Upper lobe of left lung (tissue), 6 donors: ENCODE results near the gene FPGS. TPM values are rescaled to one million over a fixed set of nuclear protein-coding genes. Genes with fewer than 3 reads are reported as not detected.

Experiments
- ATAC-seq, 2 donors: fragments of 200-7000 bp; cut with Tn5 transposase; one replicate each; pipeline ENCODE4 v1.9.1; 2022; ENCODE audit warnings: mild to moderate bottlenecking in 2 of 2, moderate library complexity in 2 of 2; ENCODE audit not compliant: low FRiP score in 2 of 2
- DNase-seq, 2 donors: peaks; one replicate each; pipeline ENCODE4 v3.0.0-alpha.2; 2019 to 2020
- H3K27ac ChIP-seq, 4 donors: fragments of 200-600 bp; sonication (generic); one replicate each; pipeline ENCODE4 v1.5.1; 2016 to 2019
- H3K27me3 ChIP-seq, 4 donors: fragments of 200-600 bp; sonication (generic); one replicate each; pipeline ENCODE4 v1.5.1; 2017 to 2019
- H3K36me3 ChIP-seq, 4 donors: fragments of 200-600 bp; sonication (generic); one replicate each; pipeline ENCODE4 v1.5.1; 2016 to 2019
- H3K4me1 ChIP-seq, 4 donors: fragments of 200-600 bp; sonication (generic); one replicate each; pipeline ENCODE4 v1.5.1; 2018 to 2019
- H3K4me3 ChIP-seq, 4 donors: fragments of 200-600 bp; sonication (generic); one replicate each; pipeline ENCODE4 v1.5.1; 2017 to 2019; ENCODE audit warnings: mild to moderate bottlenecking in 2 of 4, moderate library complexity in 1 of 4
- H3K9me3 ChIP-seq, 4 donors: fragments of 200-600 bp; sonication (generic); one replicate each; pipeline ENCODE4 v1.5.1; 2018 to 2019
- CTCF ChIP-seq, 6 experiments: fragments of 450-650 bp in 4 of 6; fragments of 200-600 bp in 2 of 6; sonication (generic) in 2 of 6; IDR thresholded peaks; one replicate each; pipeline ENCODE4 v1.5.1; 2016 to 2019; ENCODE audit warnings: antibody characterized with exemption in 6 of 6
- EP300 ChIP-seq, 4 donors: sonication (generic); formaldehyde crosslinking; IDR thresholded peaks; one replicate each; pipeline ENCODE4 v1.5.1; 2017; ENCODE audit warnings: antibody characterized with exemption in 4 of 4, control low read depth in 2 of 4
- POLR2A ChIP-seq, 4 donors: fragments of 450-650 bp; IDR thresholded peaks; one replicate each; pipeline ENCODE4 v1.5.1; 2016 to 2017; ENCODE audit warnings: antibody characterized with exemption in 4 of 4, mild to moderate bottlenecking in 2 of 4
- POLR2AphosphoS5 ChIP-seq, 2 donors: sonication (generic); formaldehyde crosslinking; IDR thresholded peaks; one replicate each; pipeline ENCODE4 v1.5.1; 2017; ENCODE audit warnings: antibody characterized with exemption in 2 of 2
- WGBS, 2 donors: methylation state at CpG; one replicate each; pipeline ENCODE4 v1.1.5; 2017 to 2018; 5-methylcytosine and 5-hydroxymethylcytosine counted together
- total RNA-seq, 6 donors: library from RNA; depleted of rRNA in 4 of 6; stranded (reverse); fragments of >200 nt in 4 of 6; gene quantifications; one replicate each; pipeline versions ENCODE4 v1.1.0 to v1.2.1, GENCODE V29; 2016 to 2021
- donor health status: DM: no; HTN: no; CAD: no; lungs with moderate emphysema.
- donor health status: DM: no; HTN: yes; CAD: no; lungs with severe emphysema.

Gene FPGS
- 100 to 1,000 TPM in 2 of 6 donors, 10 to 100 TPM in 4; 85.1 to 337 (median 95.5) TPM for total RNA-seq

- peaks cover 8 to 37% (median 17%) of the 10 kb centered on the region in 4 donors for H3K36me3 ChIP-seq
- TF ChIP-seq CTCF (IDR thresholded peaks at IDR 0.05) (no peak), EP300 (IDR thresholded peaks at IDR 0.05) (no peak), POLR2A (IDR thresholded peaks at IDR 0.05) (peak in 3 of 4 donors; percentile 7 to 85 (median 73)), POLR2AphosphoS5 (IDR thresholded peaks at IDR 0.05) (peak; percentile 67 to 76)
- H3K9me3 ChIP-seq: no peaks in the 10 kb centered on the region
- DNase-seq: peak; percentile 93 to 96
- 0% methylated on average over 4 to 34 of the region's 83 CpGs for WGBS, 2 donors
- H3K4me1 ChIP-seq: peaks cover 28 to 39% (median 31%) of the 10 kb centered on the region in 4 donors
- peak within 1 kb of the TSS; percentile 94 to 96 (median 95) for H3K27ac ChIP-seq
- ATAC-seq: peak; percentile 93 to 95
- H3K4me3 ChIP-seq: peak within 1 kb of the TSS; percentile 42 to 91 (median 80)
- H3K27me3 ChIP-seq: no peaks in the 10 kb centered on the region
These were observed at the start of gene FPGS for GRCh38 chr9:127802576-127803443. Gene FPGS, plus strand, starts transcription at chr9:127802882. Its CDS starts 43 bp downstream, at chr9:127802925.

GRCh38 chr9:127753148-127753547, 49.5 kb upstream of the FPGS start:
- peaks cover 0 to 16% (median 4%) of the 10 kb centered on the region in 4 donors for H3K27me3 ChIP-seq
- ATAC-seq (no peak), DNase-seq (no peak)
- no peaks in the 10 kb centered on the region for H3K9me3 ChIP-seq
- 76 to 84% methylated on average over 7 to 8 of the region's 8 CpGs for WGBS, 2 donors
- H3K27ac ChIP-seq: peak overlapping the region in 2 of 4 donors; percentile 87 to 89
- peaks cover 0 to 62% (median 40%) of the 10 kb centered on the region in 4 donors for H3K36me3 ChIP-seq
- no peak overlapping the region for H3K4me3 ChIP-seq
- TF ChIP-seq CTCF (IDR thresholded peaks at IDR 0.05) (no peak), POLR2A (IDR thresholded peaks at IDR 0.05) (no peak), EP300 (IDR thresholded peaks at IDR 0.05) (no peak), POLR2AphosphoS5 (IDR thresholded peaks at IDR 0.05) (no peak)
- peaks cover 4 to 21% (median 14%) of the 10 kb centered on the region in 4 donors for H3K4me1 ChIP-seq

GRCh38 chr9:127753622-127754021, 49.1 kb upstream of the FPGS start:
- TF ChIP-seq POLR2A (IDR thresholded peaks at IDR 0.05) (no peak), CTCF (IDR thresholded peaks at IDR 0.05) (no peak), POLR2AphosphoS5 (IDR thresholded peaks at IDR 0.05) (no peak), EP300 (IDR thresholded peaks at IDR 0.05) (no peak)
- ATAC-seq (no peak), DNase-seq (no peak)
- Histone ChIP-seq H3K4me3 (peak overlapping the region in 1 of 4 donors; percentile 47), H3K36me3 (peaks cover 0 to 57% (median 35%) of the 10 kb centered on the region in 4 donors), H3K27ac (peak overlapping the region in 3 of 4 donors; percentile 56 to 89 (median 87)), H3K4me1 (peaks cover 4 to 26% (median 14%) of the 10 kb centered on the region in 4 donors), H3K27me3 (peaks cover 0 to 16% (median 4%) of the 10 kb centered on the region in 4 donors), H3K9me3 (no peaks in the 10 kb centered on the region)
- 59 to 64% methylated on average over 7 to 8 of the region's 8 CpGs for WGBS, 2 donors

GRCh38 chr9:127754099-127755060, 48.3 kb upstream of the FPGS start:
- Histone ChIP-seq H3K4me3 (peak overlapping the region in 3 of 4 donors; percentile 31 to 47 (median 38)), H3K27me3 (peaks cover 0 to 16% (median 4%) of the 10 kb centered on the region in 4 donors), H3K36me3 (peaks cover 0 to 56% (median 27%) of the 10 kb centered on the region in 4 donors), H3K27ac (peak overlapping the region; percentile 56 to 89 (median 74)), H3K9me3 (no peaks in the 10 kb centered on the region), H3K4me1 (peaks cover 4 to 30% (median 14%) of the 10 kb centered on the region in 4 donors)
- no peak for TF ChIP-seq CTCF (IDR thresholded peaks at IDR 0.05)
- no peak for TF ChIP-seq POLR2AphosphoS5 (IDR thresholded peaks at IDR 0.05)
- TF ChIP-seq POLR2A (IDR thresholded peaks at IDR 0.05): no peak
- TF ChIP-seq EP300 (IDR thresholded peaks at IDR 0.05): no peak
- DNase-seq (peak in 1 of 2 donors; percentile 80), ATAC-seq (peak in 1 of 2 donors; percentile 23)
- WGBS, 2 donors: 51 to 54% methylated on average over 27 to 58 of the region's 86 CpGs
